Activated T-helper 2 cell treated with anti-CD3 and anti-CD28 coated beads, Interferon-gamma antibody, Interleukin-2, Interleukin-4, amounts not matched to agents 10 μg/mL and 5 μg/mL and 100 μg/mL, durations not matched to agents 14 hours and 24 hours and 36 hours (primary cell): ENCODE data around the gene CPNE4. TPM values are rescaled to one million over a fixed set of nuclear protein-coding genes. Genes with fewer than 3 reads are reported as not detected.
A peak's percentile ranks its signal among the peaks of the same experiment; 100 is the strongest.

Experiments
- DNase-seq: peaks from one replicate; pipeline ENCODE4 v3.0.0; 2021; ENCODE audit warnings: low spot score
- H3K27ac Mint-ChIP-seq: one replicate; pipeline ENCODE4 v1.8.0; 2021; ENCODE audit warnings: mixed read lengths
- H3K27me3 Mint-ChIP-seq: one replicate; pipeline ENCODE4 v1.8.0; 2021; ENCODE audit warnings: low read depth, mixed read lengths
- H3K36me3 Mint-ChIP-seq: one replicate; pipeline ENCODE4 v1.8.0; 2021; ENCODE audit warnings: low read depth, mixed read lengths
- H3K4me1 Mint-ChIP-seq: one replicate; pipeline ENCODE4 v1.8.0; 2021; ENCODE audit warnings: low read depth, mixed read lengths
- H3K4me3 Mint-ChIP-seq: one replicate; pipeline ENCODE4 v1.8.0; 2021; ENCODE audit warnings: low read depth, mild to moderate bottlenecking, moderate library complexity, mixed read lengths
- H3K9me3 Mint-ChIP-seq: one replicate; pipeline ENCODE4 v1.8.0; 2021; ENCODE audit warnings: mixed read lengths
- intact Hi-C: fragments of 100-400 bp; cut with micrococcal nuclease; formaldehyde crosslinking; loops from one replicate; pipeline ENCODE4 v1.15.1; 2023
- total RNA-seq: library from RNA; stranded (reverse); gene quantifications from 2 replicates; pipeline ENCODE4 v1.2.3, GENCODE V29; 2022

CPNE4 gene
- total RNA-seq, 1 donor from 2014 or later: not detected

DNA sequence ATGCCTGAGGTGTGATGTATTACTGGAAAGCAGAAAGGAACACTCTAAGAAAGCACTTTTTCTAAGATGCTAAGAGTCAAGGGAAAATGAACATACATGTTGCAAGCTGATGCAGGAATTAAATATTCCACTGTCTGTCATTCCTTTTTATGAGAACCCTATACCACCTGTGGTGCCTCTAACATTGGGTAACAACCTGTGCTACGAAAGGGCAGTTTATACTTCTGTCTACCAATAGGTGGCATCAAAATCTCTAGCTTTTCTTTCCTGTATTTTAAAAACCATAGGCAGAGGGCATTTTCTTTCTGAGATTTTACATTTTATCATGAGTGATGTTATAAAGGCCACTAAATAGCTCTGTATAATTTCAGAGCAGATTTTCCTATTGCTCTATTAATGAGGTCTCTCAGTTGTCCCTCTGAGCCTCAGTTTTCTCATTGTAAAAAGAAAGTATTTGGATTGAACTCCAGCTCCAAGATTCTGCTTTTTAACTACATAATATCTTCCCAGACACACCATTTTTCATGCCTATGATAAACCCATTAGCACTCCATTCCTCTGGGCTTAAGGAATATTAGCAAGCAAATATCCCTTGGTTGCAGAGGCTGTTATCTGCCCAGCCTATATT is 3.5 kb upstream of the CPNE4 start:
- Mint-ChIP-seq H3K27me3 (peaks cover 19% of the 10 kb centered on the region), H3K36me3 (no peaks in the 10 kb centered on the region), H3K27ac (no peak overlapping the region), H3K4me3 (no peak overlapping the region), H3K4me1 (peaks cover 8% of the 10 kb centered on the region), H3K9me3 (no peaks in the 10 kb centered on the region)
- intact Hi-C loops: no loop called here
- no peak for DNase-seq

- intact Hi-C loops: no loop called here
- H3K27me3 Mint-ChIP-seq: peaks cover 26% of the 10 kb centered on the region
- H3K27ac Mint-ChIP-seq: no peak overlapping the region
- no peaks in the 10 kb centered on the region for H3K9me3 Mint-ChIP-seq
- peaks cover 8% of the 10 kb centered on the region for H3K4me1 Mint-ChIP-seq
- no peak for DNase-seq
- no peaks in the 10 kb centered on the region for H3K36me3 Mint-ChIP-seq
- no peak overlapping the region for H3K4me3 Mint-ChIP-seq
These were observed 2.8 kb upstream of the CPNE4 start for GRCh38 chr3:132037581-132037980.

DNA sequence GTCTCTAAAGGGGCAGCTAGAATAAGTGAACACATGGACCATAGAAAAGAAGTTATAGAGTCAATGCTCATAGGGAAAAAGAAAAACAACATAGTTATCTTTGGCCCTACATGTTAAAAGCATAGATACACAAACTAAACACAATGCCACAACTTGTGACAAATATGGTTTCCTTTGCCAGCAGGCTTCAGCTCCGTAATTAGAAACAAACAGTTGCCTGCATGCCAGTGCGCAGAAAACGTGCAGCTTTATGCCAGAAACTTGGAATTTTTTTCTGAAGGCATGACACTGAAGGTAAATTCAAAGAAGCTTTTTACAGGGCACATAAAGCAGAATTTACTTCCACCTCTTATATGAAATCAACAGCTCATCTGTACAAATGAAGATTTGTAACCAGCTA is 2.2 kb upstream of the CPNE4 start:
- no peaks in the 10 kb centered on the region for H3K36me3 Mint-ChIP-seq
- H3K9me3 Mint-ChIP-seq: no peaks in the 10 kb centered on the region
- no peak for DNase-seq
- peaks cover 31% of the 10 kb centered on the region for H3K27me3 Mint-ChIP-seq
- peaks cover 8% of the 10 kb centered on the region for H3K4me1 Mint-ChIP-seq
- no peak overlapping the region for H3K27ac Mint-ChIP-seq
- H3K4me3 Mint-ChIP-seq: no peak overlapping the region
- intact Hi-C loops: no loop called here

- no peaks in the 10 kb centered on the region for H3K36me3 Mint-ChIP-seq
- no peak overlapping the region for H3K4me3 Mint-ChIP-seq
- peaks cover 43% of the 10 kb centered on the region for H3K27me3 Mint-ChIP-seq
- H3K4me1 Mint-ChIP-seq: peaks cover 8% of the 10 kb centered on the region
- no peak for DNase-seq
- no peak overlapping the region for H3K27ac Mint-ChIP-seq
- intact Hi-C loops: loop anchor here (5.0 kb wide), 1 partner anchor 1007 kb away; the partner anchor contains the start of genes ASTE1 and NEK11
- no peaks in the 10 kb centered on the region for H3K9me3 Mint-ChIP-seq
These were observed 723 bp downstream of the CPNE4 start for GRCh38 chr3:132034097-132034485.

- peaks cover 43% of the 10 kb centered on the region for H3K27me3 Mint-ChIP-seq
- H3K4me3 Mint-ChIP-seq: no peak overlapping the region
- H3K27ac Mint-ChIP-seq: no peak overlapping the region
These were observed 1.3 kb downstream of the CPNE4 start for GRCh38 chr3:132033471-132033870.

DNA sequence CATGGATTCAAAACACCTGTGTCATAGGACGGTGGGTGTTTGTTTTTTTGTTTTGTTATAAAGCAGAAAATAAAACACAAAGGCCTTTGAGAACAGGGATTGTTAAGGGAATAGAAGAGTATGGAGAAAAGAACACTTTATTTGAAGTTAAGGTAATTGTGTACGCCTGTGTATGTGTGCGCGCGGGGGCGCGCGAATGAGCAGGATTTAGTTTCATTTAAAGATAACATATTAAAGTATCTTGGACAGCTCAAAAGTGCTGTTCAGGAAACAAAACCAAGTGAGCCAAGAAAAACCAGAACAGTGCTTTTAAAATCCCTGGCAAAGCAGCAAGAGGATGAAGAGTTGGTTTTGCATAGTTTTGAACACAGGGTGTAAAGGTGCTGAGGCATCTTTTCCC is 1.9 kb downstream of the CPNE4 start:
- no peak for DNase-seq
- no peak overlapping the region for H3K4me3 Mint-ChIP-seq
- H3K27ac Mint-ChIP-seq: no peak overlapping the region
- H3K27me3 Mint-ChIP-seq: peaks cover 43% of the 10 kb centered on the region
- peaks cover 8% of the 10 kb centered on the region for H3K4me1 Mint-ChIP-seq
- H3K36me3 Mint-ChIP-seq: no peaks in the 10 kb centered on the region
- H3K9me3 Mint-ChIP-seq: no peaks in the 10 kb centered on the region
- intact Hi-C loops: loop anchor here (5.0 kb wide), 1 partner anchor 1006 kb away; the partner anchor contains the start of genes ASTE1 and NEK11

More at GRCh38 chr3:132033471-132033870, 1.3 kb downstream of the CPNE4 start:
- Mint-ChIP-seq H3K4me1 (peaks cover 8% of the 10 kb centered on the region), H3K36me3 (no peaks in the 10 kb centered on the region), H3K9me3 (no peaks in the 10 kb centered on the region)
- intact Hi-C loops: loop anchor here (5.0 kb wide), 1 partner anchor 1006 kb away; the partner anchor contains the start of genes ASTE1 and NEK11
- DNase-seq: no peak

DNA sequence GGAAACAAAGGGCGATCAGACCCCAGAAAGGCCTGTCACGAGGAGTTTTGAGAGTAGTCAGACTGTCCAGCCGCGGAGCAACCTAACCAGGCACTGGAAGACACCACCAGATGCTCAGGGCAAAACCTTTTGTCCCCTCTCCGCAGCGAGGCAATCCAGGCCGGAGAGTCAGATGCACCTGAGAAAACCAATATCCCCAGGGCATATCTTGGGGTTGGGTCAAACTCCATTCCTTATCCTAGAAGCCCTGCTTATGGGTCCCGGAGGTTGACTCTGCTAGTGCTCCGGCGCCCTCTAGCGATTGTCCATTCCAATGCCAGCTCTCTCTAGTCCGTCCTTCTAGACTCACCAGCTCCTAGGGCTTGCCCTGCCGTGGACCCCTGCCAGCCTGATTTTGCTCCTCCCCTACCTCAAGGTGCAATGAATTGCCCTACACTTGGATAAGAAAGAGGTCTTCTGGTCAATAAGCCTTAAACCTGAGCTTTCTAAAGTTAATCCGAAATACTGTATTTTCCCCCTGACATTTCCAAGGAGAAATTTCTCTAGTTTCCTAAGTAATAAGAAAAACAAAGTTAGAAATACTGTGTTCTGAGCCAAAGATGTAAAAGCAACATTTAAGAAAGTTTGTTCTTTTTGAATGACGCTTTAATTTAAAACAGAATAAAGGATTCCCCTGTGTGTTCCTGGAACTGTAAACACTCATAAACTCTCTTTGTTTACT is 5.5 kb downstream of the CPNE4 start:
- Mint-ChIP-seq H3K4me1 (peaks cover 3% of the 10 kb centered on the region), H3K36me3 (no peaks in the 10 kb centered on the region), H3K27ac (no peak overlapping the region), H3K9me3 (no peaks in the 10 kb centered on the region), H3K27me3 (peaks cover 34% of the 10 kb centered on the region), H3K4me3 (no peak overlapping the region)
- peak; percentile 44 for DNase-seq
- intact Hi-C loops: loop anchor here (1.0 kb wide), 2 partner anchors 235 to 480 kb away; no protein-coding TSS in a partner anchor

GRCh38 chr3:132022914-132023313 is 11.9 kb downstream of the CPNE4 start:
- Mint-ChIP-seq H3K4me1 (no peaks in the 10 kb centered on the region), H3K4me3 (no peak overlapping the region), H3K27me3 (no peaks in the 10 kb centered on the region), H3K27ac (no peak overlapping the region), H3K36me3 (no peaks in the 10 kb centered on the region), H3K9me3 (no peaks in the 10 kb centered on the region)
- intact Hi-C loops: no loop called here
- DNase-seq: no peak

GRCh38 chr3:132020058-132020457 is 14.8 kb downstream of the CPNE4 start:
- Mint-ChIP-seq H3K9me3 (no peaks in the 10 kb centered on the region), H3K27me3 (peaks cover 5% of the 10 kb centered on the region), H3K36me3 (no peaks in the 10 kb centered on the region), H3K4me3 (no peak overlapping the region), H3K4me1 (no peaks in the 10 kb centered on the region), H3K27ac (no peak overlapping the region)
- intact Hi-C loops: no loop called here
- no peak for DNase-seq

DNA sequence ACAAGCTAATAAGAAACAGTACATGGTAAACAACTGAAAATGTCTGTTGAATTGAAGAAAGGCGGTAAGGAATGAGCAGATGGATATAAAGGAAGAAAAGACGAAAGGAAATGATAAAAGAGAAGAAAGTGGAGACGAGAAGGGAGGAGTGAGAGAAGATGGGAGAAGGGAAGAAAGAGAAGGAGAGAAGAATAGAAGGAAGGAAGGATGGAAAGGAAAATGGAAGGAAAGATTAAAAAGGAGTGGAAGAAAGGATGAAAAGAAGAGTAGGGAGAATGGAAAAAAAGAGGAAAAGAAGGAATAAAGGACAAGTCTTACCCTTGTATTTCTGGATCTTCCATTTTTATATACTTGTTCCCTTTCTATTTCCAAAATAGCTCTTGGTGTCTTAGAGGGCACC is 17.7 kb downstream of the CPNE4 start:
- intact Hi-C loops: no loop called here
- peaks cover 5% of the 10 kb centered on the region for H3K27me3 Mint-ChIP-seq
- no peaks in the 10 kb centered on the region for H3K36me3 Mint-ChIP-seq
- no peaks in the 10 kb centered on the region for H3K9me3 Mint-ChIP-seq
- no peak for DNase-seq
- H3K27ac Mint-ChIP-seq: no peak overlapping the region
- H3K4me1 Mint-ChIP-seq: no peaks in the 10 kb centered on the region
- no peak overlapping the region for H3K4me3 Mint-ChIP-seq

GRCh38 chr3:132016061-132017041 is 18.5 kb downstream of the CPNE4 start:
- Mint-ChIP-seq H3K36me3 (no peaks in the 10 kb centered on the region), H3K27ac (no peak overlapping the region), H3K9me3 (no peaks in the 10 kb centered on the region), H3K27me3 (peaks cover 5% of the 10 kb centered on the region), H3K4me3 (no peak overlapping the region), H3K4me1 (no peaks in the 10 kb centered on the region)
- intact Hi-C loops: no loop called here
- DNase-seq: no peak

DNA sequence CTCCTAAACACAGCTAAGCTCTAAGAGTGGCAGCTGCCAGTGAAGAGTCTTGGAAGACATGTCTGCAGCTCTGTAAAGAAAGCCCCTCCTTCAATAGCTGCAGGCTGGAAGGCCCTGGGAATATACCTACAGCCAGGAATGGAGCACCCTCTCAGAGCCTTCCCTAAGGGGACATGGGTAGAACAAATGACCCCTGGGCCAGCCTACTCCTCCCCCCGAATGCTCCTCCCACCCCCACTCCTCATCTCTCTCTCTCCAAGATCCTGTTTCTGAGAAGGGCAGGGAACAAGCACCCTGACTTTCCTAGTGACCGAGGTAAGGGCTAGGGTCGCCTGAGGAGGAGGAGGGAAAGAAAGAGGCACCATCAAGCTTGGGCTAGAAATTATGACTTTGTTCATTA is 20.7 kb downstream of the CPNE4 start:
- H3K27ac Mint-ChIP-seq: no peak overlapping the region
- intact Hi-C loops: no loop called here

More for the DNA sequence above, 20.7 kb downstream of the CPNE4 start:
- no peak for DNase-seq
- H3K36me3 Mint-ChIP-seq: no peaks in the 10 kb centered on the region
- H3K4me3 Mint-ChIP-seq: no peak overlapping the region
- H3K9me3 Mint-ChIP-seq: no peaks in the 10 kb centered on the region
- H3K27me3 Mint-ChIP-seq: peaks cover 5% of the 10 kb centered on the region
- no peaks in the 10 kb centered on the region for H3K4me1 Mint-ChIP-seq
